Activated T-cell treated with anti-CD3 and anti-CD28 coated beads, Interleukin-2, amount 50 U/mL, for 48 hours (primary cell): Measurements from ENCODE around the gene ABCD1.
"Not testable (repeated sequence)": the region's sequence is repeated elsewhere in the genome, so short reads cannot be mapped to it uniquely, and the experiment has no call there.

Source experiments
- DNase-seq, 2 experiments: peaks; one replicate each; pipeline ENCODE4 v3.0.0-alpha.2; 2020

The ABCD1 gene

GRCh38 chrX:153736071-153736820 is 11.6 kb downstream of the ABCD1 start:
- no peak for DNase-seq

DNA sequence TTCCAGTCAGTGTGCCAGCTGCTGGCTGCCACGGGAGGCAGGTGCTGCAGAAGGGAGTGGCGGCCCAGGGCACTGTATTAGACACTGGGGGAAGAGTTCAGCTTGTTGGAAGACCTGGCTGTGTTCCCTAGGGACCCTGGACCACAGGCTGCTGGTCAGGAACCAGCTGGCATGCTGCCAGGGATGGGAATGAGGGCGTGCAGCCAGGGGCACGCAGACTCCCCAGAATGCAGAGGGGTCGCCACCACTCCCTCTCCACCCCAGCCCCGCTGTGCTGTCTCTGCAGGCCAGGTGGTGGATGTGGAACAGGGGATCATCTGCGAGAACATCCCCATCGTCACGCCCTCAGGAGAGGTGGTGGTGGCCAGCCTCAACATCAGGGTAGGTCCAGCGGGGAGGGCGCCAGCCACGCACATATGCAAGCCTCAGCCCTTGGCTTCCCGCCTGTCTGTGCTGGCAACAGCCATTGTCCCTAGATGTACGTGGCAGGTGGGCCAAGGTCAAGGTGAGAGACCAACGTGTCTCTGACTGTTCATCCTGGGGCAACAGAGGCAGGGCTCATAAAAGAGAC is 12.3 kb downstream of the ABCD1 start:
- DNase-seq, result no peak

DNA sequence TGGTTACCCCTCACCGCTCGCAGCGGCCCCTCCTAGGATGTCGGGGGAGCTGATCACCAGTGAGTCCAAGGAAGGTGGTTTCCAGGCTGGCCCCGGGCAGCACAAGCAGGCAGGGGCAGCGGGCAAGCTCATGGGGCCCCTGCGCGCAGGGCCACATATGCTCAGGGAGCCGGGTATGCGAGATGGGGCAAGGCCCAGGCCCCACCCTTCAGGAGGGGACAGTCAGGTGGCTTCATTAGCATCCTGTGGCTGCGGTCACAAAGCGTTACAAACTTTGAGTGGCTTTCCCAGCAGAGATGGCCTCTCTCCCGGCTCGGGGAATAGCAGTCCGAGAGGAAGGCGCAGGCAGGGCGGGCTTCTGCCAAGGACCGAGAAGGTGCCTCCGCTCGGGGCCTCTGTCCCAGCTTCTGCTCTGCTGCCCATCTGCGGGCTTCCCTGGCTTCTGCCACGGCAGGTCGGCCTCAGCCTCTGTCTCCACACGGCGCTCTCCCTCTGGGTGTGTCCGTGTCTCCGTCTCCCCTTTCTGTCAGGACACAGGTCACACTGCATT is 13.5 kb downstream of the ABCD1 start:
- DNase-seq, result no peak

GRCh38 chrX:153739754-153740486 is 15.3 kb downstream of the ABCD1 start:
- DNase-seq, result peak in 1 of 2 experiments; percentile 42

DNA sequence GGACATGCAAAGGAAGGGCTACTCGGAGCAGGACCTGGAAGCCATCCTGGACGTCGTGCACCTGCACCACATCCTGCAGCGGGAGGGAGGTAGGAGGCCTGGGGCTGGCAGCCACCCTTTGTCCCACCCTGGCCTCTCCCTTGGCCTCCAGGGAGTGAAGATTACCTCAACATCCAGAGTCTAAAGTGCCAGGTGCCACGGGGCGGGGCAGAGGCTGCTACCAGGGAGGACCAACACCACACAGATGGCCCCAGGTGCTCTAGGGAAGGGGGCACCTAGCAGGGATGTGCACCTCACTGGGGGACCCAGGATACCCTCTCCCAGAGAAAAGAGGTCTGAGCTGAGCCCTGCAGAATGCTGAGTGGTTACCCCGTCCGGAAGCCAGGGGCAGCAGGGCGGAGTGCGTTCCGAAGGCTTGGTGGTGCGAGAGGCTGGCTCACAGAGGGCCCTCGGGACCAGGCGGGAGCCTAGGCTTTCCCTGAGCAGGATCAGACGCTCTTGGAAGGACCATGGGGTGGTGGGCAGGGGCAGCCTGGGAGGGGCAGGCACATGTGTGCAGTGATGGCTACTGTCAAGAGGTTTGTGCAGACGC is 16.1 kb downstream of the ABCD1 start:
- no peak for DNase-seq

GRCh38 chrX:153741446-153741845 is 16.8 kb downstream of the ABCD1 start:
- DNase-seq, result no peak

DNA sequence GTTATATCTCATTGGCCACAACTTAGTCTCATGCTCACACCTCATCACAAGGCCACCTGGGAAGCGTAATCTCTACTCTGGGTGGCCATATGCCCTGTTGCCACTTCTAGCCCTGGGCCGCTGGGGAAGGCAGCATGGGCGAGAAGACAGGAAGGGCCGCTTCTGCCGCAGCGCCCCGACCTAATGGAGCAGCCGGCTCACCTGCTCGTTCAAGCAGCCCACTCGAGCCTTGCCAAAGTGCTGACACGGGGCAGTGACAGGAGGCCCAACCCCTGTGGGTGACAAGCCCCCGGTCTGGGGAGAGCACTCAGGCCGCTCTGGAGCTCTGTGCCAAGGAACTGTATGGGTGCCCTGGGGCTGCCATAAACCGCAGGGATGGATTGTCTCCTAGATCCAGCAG is 17.5 kb downstream of the ABCD1 start:
- DNase-seq, result not testable (repeated sequence)

DNA sequence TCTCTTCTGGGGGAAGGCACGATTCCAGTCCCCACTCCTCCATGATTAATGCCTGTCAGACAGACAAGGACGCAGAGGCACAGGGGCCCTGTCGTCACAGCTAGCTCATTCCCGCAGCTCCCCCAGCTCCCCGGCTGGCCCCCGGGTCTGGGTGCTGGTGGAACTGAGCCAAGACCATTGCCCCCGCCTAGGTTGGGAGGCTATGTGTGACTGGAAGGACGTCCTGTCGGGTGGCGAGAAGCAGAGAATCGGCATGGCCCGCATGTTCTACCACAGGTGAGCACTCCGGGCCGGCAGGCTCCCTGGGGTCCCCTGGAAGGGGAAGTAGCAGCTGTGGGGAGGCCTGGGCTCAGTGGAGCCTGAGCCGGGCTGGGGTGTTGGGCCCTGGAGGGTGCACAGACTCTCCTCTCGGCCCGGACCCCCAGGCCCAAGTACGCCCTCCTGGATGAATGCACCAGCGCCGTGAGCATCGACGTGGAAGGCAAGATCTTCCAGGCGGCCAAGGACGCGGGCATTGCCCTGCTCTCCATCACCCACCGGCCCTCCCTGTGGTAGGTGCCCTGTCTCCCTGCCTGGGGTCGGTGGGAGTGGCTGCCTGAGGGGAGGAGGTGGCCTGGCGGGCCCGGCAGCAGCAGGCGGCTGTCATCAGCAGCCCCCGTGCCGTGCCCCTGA is 18.3 kb downstream of the ABCD1 start:
- DNase-seq, result not testable (repeated sequence)

- DNase-seq, result not testable (repeated sequence)
Measured at GRCh38 chrX:153743468-153744209, 19.0 kb downstream of the ABCD1 start.

DNA sequence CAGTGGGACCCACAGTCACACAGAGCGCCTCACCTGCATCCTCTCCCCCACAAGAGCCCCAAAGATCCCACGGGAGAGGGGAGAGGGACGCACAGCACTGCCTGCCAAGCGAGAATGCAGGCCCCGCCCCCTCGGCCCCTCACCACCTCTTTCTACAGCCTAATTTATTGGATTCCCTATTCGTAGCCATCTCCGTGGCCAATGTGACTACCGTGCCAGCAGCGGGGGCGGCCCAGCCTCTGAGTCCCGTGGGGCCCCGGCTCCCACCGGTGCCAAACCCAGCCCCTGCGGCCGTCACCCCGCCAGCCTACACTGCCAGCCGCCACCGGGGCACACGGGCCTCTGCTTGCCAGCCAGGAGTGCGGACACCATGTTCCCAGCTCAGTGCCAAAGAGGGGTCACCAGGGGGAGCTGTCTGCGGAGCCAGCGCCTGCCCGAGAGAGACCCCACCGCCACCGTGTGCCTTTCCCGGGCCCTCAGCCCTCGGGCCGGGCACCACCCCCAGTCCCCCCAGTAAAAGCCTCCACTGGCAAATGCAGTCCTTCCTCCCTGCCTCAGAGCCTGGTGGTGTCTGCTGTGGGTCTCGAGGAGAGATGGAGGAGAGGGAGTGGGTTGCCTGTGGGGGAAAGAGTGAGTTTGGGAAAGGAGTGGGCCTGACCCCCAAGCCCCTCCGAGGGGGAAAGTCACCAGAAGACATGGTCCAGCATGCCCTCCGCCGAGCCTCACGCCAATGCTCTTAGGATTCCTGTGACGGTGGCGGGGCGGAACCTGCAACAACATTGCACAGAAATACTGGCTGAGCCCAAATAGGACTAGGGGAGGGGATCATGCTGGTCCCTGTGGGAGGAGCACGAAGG is 19.8 kb downstream of the ABCD1 start:
- no peak for DNase-seq

- not testable (repeated sequence) for DNase-seq
Measured at GRCh38 chrX:153745067-153745433, 20.4 kb downstream of the ABCD1 start.

DNA sequence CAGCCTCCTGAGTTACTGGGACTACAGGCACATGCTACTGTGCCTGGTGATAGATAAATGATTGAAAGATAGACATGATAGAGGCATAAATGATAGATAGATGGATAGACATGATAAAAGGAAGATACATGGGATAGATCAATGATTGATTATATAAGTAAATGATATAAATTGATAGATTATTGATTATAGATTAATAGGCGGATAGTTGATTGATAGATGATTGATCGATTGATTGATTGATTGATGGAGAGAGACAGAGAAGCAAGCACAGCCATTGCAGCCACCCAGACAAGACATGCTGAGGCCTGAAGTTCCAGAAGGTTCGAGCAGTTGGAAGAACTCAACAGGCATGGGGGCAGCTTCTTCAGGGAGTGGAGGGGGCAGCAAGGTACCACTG is 21.7 kb downstream of the ABCD1 start:
- DNase-seq, result no peak

GRCh38 chrX:153746991-153747390 is 22.3 kb downstream of the ABCD1 start:
- DNase-seq, result not testable (repeated sequence)

GRCh38 chrX:153749017-153749416 is 24.4 kb downstream of the ABCD1 start:
- DNase-seq, result not testable (repeated sequence)

DNA sequence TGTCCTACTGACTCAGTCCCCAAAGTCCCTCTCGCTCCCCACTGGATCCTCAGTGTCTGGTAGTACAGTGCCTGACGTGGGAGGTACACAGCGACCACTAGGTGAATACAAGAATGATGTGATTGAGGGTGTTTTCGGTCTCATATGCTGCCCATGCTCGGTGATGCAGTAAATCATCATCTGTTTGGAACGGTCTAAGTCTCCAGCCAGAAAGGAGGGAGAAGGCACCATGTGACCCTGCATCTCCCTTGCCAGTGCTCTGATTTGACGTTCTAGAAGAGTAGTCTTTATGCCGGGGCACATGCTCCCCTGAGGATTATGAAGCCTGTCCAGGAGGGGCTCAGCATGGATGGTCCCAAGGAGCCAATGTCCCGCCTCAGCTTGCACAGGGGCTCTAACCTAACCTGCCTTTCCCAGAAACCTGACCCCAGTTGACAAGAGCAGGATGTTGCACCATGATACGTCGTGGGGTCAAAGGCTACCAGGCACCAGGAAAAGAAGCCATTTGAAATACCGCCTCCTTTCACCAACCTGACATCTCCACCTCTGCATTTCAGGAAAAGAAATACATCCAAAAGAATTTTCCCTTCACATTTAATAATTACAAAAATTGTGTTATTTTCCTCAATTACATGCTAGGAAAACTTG is 25.6 kb downstream of the ABCD1 start:
- no peak for DNase-seq

GRCh38 chrX:153755136-153755535 is 30.5 kb downstream of the ABCD1 start:
- no peak for DNase-seq

DNA sequence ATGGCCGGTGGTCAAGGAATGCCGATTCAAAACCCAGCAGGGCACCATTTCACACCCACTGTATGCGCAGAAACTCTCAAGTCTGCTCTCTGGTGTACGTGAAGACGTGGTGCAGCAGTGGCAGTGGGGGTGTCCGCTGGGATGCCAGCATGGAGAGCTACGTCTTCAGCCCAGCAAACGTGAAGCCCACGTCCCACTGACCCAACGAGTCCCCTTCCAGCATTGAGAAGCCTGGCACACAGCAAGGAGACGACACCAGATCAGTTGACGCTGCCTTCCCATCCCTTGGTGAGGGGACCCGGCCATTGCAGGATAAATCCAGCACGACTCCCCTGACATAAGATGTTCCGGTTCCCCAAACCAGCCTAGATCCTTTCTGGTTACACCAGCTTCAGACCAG is 37.2 kb downstream of the ABCD1 start:
- no peak for DNase-seq

- DNase-seq, result peak in 1 of 2 experiments; percentile 13
Measured at GRCh38 chrX:153762626-153763173, 38.0 kb downstream of the ABCD1 start.

DNA sequence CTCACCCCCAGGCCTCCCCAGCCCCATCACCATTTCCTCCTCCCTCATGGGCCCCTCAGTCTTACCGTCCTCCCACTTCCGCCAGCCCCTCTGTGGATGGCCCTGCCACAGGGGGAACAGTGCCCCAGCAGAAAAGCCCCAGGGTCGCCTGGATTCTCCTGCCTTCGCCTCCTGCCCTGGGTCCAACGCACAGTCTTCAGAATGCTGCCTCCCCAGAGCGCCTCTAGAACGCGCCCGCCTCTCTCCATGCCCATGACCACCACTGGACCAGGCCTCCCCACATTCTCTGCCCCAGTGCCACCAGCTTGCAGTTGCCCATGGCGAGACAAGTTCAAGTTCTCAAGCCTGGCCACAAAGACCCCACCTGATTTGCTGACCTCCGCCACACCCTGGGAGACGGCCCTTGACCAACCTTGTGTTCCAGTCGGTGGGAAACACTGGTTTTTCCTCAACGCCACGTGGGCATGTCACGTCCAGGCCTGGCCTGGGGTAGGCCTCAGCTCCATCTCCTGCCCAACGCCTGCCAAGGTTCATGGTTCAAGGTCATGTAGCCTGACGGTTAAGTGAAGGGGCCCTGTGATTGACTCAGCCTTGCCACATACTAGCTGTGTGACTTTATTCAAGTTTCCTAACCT is 38.8 kb downstream of the ABCD1 start:
- DNase-seq, result peak in 1 of 2 experiments; percentile 14
